ENCODE results near the gene DUSP21. TPM values are rescaled to one million over a fixed set of nuclear protein-coding genes. Genes with fewer than 3 reads are reported as not detected.
"Not testable (repeated sequence)": the region's sequence is repeated elsewhere in the genome, so short reads cannot be mapped to it uniquely, and the experiment has no call there.

The DUSP21 gene
- total and polyA plus RNA-seq, 11 donors: not detected

GRCh38 chrX:44816367-44816766 is 27.5 kb upstream of the DUSP21 start:
- no peaks in the 10 kb centered on the region for H3K36me3 ChIP-seq
- TF ChIP-seq POLR2A (IDR thresholded peaks at IDR 0.05): no peak
- no peak for TF ChIP-seq CTCF (IDR thresholded peaks at IDR 0.05)
- DNase-seq: no peak
- intact Hi-C loops (cut with DNase I): no loop called here
- H3K4me3 ChIP-seq: no peak overlapping the region
- H3K4me1 ChIP-seq: no peaks in the 10 kb centered on the region
- H3K9me3 ChIP-seq: no peaks in the 10 kb centered on the region
- peaks cover 0 to 9% (median 0%) of the 10 kb centered on the region in 9 donors for H3K27me3 ChIP-seq
- ATAC-seq: no peak
- 92 to 95% (median 94%) methylated on average over 2 of the region's 2 CpGs for WGBS, 4 donors
- H3K27ac ChIP-seq: no peak overlapping the region

GRCh38 chrX:44817029-44817428 is 26.8 kb upstream of the DUSP21 start:
- intact Hi-C loops (cut with DNase I): no loop called here
- peaks cover 0 to 9% (median 0%) of the 10 kb centered on the region in 9 donors for H3K27me3 ChIP-seq
- DNase-seq: no peak
- no peak for ATAC-seq
- H3K4me1 ChIP-seq: no peaks in the 10 kb centered on the region
- WGBS, 4 donors: 82 to 94% (median 88%) methylated on average over 7 of the region's 7 CpGs
- no peak for TF ChIP-seq POLR2A (IDR thresholded peaks at IDR 0.05)
- H3K36me3 ChIP-seq: no peaks in the 10 kb centered on the region
- no peak overlapping the region for H3K4me3 ChIP-seq
- no peaks in the 10 kb centered on the region for H3K9me3 ChIP-seq
- H3K27ac ChIP-seq: no peak overlapping the region

- Histone ChIP-seq H3K27ac (no peak overlapping the region), H3K9me3 (no peaks in the 10 kb centered on the region), H3K4me1 (no peaks in the 10 kb centered on the region), H3K36me3 (no peaks in the 10 kb centered on the region), H3K4me3 (no peak overlapping the region), H3K27me3 (peaks cover 0 to 9% (median 0%) of the 10 kb centered on the region in 9 donors)
- DNase-seq: no peak
- TF ChIP-seq CTCF (IDR thresholded peaks at IDR 0.05) (no peak), POLR2A (IDR thresholded peaks at IDR 0.05) (no peak)
- intact Hi-C loops (cut with DNase I): no loop called here
- ATAC-seq: no peak
Measured at GRCh38 chrX:44822601-44823000, 21.2 kb upstream of the DUSP21 start.

GRCh38 chrX:44823193-44823592 is 20.6 kb upstream of the DUSP21 start:
- ATAC-seq; H3K36me3 ChIP-seq; DNase-seq; intact Hi-C loops (cut with DNase I); H3K4me1 ChIP-seq; H3K27ac ChIP-seq; H3K9me3 ChIP-seq; H3K27me3 ChIP-seq; H3K4me3 ChIP-seq: not testable (repeated sequence)
- 72 to 100% (median 98%) methylated on average over 2 of the region's 2 CpGs for WGBS, 4 donors

GRCh38 chrX:44828008-44828605 is 15.7 kb upstream of the DUSP21 start:
- Histone ChIP-seq H3K9me3 (no peaks in the 10 kb centered on the region), H3K4me3 (no peak overlapping the region), H3K36me3 (no peaks in the 10 kb centered on the region), H3K27ac (no peak overlapping the region), H3K4me1 (no peaks in the 10 kb centered on the region), H3K27me3 (peaks cover 0 to 8% (median 0%) of the 10 kb centered on the region in 9 donors)
- 65 to 71% (median 68%) methylated on average over 4 of the region's 4 CpGs for WGBS, 4 donors
- intact Hi-C loops (cut with DNase I): no loop called here
- TF ChIP-seq CTCF (IDR thresholded peaks at IDR 0.05) (no peak), POLR2A (IDR thresholded peaks at IDR 0.05) (no peak)
- DNase-seq (no peak), ATAC-seq (no peak)

Data from heart left ventricle (tissue), 16 donors.